HUDEP-2 (cell line): Measurements from ENCODE around the gene WDFY4.
"Not testable (repeated sequence)": the region's sequence is repeated elsewhere in the genome, so short reads cannot be mapped to it uniquely, and the experiment has no call there.

Source experiments
- DNase-seq, 76 experiments: peaks; one replicate each; lab custom pipeline; 2025; ENCODE audit not compliant: unreplicated experiment in 76 of 76; lab: John Stamatoyannopoulos, UW

WDFY4 gene, protein sequence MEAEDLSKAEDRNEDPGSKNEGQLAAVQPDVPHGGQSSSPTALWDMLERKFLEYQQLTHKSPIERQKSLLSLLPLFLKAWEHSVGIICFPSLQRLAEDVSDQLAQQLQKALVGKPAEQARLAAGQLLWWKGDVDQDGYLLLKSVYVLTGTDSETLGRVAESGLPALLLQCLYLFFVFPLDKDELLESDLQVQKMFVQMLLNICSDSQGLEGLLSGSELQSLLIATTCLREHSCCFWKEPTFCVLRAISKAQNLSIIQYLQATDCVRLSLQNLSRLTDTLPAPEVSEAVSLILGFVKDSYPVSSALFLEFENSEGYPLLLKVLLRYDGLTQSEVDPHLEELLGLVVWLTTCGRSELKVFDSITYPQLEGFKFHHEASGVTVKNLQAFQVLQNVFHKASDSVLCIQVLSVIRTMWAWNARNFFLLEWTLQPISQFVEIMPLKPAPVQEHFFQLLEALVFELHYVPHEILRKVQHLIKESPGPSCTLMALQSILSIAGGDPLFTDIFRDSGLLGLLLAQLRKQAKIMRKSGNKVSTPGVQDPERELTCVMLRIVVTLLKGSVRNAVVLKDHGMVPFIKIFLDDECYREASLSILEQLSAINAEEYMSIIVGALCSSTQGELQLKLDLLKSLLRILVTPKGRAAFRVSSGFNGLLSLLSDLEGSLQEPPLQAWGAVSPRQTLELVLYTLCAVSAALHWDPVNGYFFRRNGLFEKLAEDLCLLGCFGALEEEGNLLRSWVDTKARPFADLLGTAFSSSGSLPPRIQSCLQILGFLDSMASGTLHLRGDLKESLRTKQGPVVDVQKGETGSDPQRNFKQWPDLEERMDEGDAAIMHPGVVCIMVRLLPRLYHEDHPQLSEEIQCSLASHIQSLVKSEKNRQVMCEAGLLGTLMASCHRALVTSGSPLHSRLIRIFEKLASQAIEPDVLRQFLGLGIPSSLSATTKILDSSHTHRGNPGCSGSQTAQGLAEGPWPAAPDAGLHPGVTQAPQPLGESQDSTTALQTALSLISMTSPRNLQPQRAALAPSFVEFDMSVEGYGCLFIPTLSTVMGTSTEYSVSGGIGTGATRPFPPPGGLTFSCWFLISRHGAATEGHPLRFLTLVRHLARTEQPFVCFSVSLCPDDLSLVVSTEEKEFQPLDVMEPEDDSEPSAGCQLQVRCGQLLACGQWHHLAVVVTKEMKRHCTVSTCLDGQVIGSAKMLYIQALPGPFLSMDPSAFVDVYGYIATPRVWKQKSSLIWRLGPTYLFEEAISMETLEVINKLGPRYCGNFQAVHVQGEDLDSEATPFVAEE (N-terminal part only)

DNA sequence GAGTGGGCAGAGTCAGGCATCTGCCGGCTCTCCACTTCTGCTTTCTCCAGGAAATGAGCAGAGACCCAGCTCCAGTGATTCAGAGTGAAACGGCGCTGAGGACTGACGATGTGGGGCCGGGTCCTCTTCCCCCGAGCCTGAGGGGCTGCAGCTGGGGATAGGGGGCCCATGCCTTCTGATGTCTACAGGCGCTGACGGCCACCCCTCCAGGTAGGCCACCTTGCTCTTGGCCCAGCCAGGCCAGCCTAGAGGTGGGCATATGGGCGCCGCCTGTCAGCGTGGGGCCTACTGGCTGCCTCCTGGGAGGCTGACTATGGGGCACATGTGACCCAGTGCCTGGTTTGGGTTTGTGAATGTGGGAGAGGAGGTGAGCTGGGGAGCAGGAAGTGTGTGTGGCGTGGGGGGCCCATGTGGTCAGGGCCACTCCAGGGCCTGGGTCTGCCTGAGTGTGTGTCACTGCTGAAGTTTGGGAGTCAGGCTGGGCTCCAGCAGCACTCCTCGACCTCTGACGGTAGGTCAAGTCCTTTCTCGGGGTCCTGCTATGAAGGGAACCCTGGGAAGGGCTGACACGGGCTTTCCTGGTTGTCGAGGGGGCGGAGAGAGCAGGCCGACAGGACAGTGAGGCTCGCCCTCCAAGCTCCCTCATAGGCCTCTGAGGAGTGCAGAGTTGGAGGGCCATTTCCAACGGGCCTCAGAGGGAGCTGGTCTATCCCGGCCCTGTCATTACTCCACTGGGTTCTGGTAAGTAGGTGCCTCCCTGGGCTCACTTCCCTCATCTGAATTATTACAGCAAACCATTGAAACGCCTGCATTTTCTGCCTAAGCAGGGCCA, at the start of gene WDFY4:
WDFY4 (plus strand) TSS at position 82 of the 832 bp plus-strand sequence. CDS start 24,860 bp downstream, outside the sequence.
- no peak for DNase-seq

DNA sequence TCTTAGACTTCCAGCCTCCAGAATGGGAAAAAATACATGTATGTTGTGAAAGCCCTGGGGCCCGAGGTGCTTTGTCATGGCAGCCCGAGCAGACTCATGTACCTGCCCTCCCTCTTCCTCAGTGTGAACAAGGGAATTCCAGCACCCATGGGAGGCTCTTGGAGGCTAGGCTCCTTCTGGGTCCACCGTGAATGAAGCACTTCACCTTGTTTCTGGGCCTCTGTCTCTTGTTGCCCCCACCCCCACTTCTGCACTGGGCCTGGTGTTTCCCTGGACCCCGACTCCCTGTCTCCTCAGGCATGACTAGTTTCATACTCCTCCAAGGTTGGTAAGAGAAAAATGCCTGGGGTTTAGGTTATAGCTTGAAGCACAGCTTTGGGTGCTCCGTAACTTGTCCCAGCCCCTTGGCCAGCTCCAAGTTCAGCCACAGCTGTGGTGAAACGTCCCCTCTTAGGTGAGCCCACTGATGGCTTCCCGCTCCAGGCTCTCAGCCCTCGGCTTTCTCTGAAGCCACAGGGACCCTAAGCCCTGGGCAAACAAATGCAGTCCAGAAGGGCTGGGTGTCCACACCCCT, 49.6 kb upstream of the WDFY4 start:
- no peak for DNase-seq

DNA sequence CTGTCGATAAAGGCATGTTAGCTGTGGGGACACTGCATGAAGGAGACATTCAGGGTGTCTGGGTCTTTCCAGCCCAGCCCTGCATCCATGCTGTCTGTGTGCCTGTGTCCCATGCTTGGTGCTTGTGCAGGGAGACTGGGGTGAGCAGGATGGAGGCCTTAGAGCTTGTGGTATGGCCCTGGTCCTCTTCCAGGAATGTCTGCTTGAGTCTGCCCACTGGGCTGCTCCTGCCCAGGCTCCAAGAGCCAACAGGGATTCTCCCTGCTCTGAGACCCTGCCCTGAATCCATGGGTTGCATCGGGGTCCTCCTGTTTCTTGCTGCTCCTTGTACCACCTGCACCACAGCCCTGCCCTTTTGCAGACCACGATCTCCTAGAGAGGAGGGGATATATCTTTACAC, 48.4 kb upstream of the WDFY4 start:
- DNase-seq = no peak

DNA sequence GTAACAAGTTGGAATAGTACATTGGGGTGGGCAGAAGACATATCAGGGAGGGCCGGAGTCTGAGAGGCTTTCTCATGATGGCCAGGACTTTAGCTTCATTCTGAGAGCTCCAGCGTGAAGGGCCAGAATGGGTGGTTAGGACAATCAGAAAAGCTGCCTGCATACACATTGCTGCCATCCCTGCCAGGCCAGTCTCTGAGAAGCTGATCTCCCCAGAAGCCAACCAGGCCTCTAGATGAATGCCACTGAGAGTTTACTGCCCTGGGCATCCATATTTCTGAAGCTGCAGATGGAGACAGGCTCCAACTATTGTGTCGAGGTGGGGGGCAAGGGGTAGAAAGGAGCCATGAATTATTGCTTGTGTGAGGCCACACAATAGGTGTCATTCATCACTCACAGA, 47.8 kb upstream of the WDFY4 start:
- DNase-seq = no peak

DNA sequence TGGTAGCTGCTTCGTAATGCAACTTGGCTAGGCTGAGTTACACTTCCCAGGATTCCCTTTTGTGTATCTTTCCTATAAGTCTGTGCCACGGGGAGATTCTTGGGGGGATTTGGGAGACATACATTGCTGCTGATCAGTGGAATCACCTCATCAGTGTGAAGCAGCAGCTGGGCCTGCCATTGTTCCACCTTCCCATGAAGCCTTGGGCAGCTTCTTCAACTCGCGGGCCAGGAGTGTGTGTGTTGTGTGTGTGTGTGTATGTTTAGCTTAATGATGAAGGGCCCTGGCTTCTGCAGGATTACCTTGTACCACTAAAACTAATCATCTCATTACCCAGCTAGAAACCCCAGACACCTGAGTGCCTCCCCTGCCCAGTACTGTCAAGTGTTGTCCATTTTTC, 46.5 kb upstream of the WDFY4 start:
- no peak for DNase-seq

DNA sequence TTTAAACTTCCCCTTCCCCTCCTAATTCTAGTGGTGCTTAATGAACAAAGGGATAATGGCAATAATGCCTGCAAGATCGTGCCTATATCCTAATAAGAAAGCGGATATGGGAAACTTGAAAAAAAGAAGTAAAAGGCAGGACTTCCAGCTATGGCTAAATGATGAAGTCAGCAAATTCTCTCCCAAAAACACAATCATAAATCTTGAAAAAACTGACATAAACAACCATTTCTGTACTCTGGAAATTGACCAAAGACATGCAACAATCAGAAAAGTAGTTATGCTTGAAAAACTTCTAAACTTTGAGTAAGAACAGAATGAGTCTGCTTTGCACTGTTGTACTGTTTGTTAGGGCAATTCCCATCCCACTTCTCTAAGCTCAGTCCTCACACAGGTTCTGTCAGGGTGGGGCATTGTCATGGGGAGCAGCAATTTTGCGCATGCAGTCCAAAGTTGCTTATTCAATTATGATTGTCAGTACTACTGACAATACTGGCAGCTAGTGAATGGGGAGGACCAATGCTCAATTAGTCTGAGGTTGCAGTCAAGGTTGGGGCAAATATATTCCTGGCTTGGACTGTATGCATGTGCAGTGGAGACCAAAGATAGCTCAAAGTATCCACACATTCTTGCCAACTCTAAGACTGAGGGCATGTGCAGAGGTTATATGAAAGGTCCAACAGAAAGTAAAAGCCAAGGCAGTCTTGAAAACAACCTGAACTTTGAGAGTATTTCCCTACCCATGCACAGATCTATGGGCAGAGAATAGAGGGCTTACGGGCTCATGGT, 45.7 kb upstream of the WDFY4 start:
- DNase-seq = no peak

DNA sequence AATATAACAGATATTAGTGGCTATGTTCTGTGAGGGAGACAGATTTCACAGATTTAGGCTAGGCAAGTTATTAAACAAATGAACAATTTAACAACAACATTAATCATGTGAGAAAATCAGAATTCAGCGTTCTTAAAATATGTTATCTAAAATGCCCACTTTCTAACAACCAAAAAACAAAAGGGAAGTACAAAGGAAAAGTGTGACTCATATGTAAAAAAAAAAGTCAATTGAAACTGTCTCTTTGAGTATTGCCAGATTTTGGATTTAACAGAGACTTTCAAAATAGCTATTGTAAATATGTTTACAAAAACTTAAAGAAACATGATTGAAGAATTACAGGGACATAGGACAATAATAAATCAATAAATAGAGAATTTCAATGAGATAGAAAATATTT, 45.0 kb upstream of the WDFY4 start:
- DNase-seq = no peak

DNA sequence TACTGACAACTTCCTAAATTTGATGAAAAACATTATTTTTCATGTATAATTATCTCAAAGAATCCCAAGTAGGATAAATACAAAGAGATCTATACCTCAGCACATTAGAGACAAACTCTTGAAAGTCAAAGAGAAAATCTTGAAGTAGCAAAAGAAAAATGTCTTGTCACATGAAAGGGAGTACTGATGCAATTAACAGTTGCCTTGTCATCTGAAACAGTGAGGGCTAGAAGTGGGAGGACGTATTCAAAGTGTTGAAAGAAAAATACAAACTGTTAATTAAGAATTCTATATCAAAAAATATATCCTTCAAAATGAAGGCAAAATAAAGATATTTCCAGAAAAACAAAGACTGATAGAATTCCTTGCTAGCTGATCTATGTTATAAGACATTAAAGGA, 44.3 kb upstream of the WDFY4 start:
- no peak for DNase-seq

DNA sequence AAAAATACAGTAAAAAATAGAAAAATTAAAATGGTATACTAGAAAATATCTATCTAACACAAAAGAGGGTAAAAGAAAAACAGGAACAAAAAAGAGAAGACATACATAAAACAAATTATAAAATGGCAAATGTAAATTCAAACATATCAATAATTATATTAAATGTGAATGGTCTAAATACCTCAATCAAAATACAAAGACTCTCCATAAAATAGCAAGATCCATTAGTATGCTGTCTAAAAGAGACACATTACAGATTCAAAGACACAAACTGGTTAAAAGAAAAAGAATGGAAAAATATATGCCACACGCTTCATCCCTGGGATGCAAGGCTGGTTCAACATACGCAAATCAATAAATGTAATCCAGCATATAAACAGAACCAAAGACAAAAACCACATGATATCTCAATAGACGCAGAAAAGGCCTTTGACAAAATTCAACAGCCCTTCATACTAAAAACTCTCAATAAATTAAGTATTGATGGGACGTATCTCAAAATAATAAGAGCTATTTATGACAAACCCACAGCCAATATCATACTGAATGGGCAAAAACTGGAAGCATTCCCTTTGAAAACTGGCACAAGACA, 43.5 kb upstream of the WDFY4 start:
- not testable (repeated sequence) for DNase-seq

DNA sequence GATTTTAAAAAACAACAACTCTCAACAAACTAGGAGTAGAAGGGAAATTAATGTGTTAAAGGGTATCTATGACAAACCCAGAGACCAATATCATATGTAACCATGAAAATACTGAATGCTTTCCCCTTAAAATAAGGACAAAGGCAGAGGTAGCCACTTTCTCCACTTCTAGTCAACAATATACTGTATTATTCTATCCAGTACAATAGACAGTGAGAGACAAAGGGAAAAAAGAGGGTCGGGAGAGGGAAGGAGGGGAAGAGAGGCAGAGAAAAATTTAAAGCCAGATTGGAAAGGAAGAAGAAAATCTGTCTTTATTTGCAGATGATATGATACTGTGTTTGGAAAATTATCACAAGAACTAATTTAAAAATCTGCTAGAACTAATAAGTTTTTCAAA, 39.1 kb upstream of the WDFY4 start:
- DNase-seq = no peak

DNA sequence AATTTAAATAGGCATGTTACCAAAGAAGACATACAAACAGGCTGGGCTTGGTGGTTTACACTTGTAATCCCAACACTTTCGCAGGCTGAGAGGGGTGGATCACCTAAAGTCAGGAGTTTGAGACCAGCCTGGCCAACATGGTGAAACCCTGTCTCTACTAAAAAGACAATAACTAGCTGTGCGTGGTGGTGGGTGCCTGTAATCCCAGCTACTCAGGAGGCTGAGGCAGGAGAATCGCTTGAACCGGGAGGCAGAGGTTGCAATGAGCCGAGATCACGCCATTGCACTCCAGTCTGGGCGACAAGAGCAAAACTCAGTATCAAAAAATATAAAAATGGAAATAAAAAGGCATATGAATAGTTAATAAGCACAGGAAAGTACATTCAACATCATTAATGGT, 37.6 kb upstream of the WDFY4 start:
- not testable (repeated sequence) for DNase-seq

DNA sequence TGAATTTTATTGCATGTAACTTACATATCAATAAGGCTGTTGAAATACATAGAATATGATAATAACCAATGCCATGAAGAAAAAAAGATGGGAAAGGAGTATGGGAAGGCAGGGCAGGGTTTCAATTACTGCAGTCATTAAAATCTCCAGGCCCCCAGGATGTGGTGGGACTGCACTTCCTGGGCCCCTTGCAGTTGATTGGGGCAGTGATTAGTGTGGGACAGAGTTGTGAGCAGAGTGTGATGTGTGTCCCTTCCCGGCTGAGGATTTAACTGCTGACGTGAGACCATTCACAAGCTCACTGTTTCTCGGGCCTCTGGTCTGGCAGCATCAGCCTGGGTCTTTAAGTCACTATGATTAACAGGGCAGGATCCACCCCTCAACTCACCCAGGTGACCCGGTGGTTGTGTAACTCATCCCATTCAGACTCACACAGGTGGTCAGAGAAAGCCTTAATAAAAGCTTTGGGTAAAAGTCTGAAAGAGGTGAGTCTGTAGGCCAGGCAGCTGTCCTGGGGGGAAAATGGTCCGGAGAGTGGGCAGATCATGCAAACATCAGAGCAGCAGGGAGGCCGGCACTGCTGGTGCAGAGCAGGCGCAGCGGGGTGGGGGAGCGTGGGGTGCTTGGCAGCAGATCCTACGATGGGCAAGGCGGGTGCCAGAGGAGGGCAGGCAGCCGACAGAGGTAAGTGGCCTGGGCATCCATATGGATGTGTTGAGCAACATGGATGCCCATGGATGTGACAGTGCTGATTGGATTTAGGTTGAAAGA, 36.3 kb upstream of the WDFY4 start:
- DNase-seq = no peak

DNA sequence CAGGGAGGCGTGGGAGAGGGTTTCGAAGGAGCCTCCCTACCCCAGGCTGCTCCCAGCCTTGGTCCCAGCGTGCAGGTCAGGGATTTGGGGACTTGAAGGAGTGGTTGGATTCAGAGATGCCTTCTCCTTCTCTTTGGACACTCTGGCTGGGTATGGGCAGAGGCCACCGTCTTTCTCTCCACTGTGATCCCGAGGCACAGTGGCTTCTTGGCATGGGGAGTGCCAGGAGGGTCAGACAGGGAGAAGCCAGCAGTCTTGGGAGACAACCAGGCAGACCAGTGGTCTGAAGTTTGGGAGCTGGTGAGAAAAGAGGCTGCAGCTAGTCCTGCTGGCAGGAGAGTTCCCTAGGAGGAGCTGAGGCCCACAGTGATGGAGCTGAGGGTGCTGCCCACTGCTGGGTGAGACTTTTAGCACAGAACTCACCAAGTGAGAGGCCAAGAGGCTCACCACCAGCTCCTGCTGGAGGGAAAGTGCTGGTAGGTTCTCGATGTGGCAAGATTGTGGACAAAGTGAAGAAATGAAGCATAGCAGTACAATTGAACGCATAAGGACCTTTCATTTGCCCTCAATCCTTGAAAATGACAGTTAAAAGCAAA, 35.2 kb upstream of the WDFY4 start:
- DNase-seq = no peak

DNA sequence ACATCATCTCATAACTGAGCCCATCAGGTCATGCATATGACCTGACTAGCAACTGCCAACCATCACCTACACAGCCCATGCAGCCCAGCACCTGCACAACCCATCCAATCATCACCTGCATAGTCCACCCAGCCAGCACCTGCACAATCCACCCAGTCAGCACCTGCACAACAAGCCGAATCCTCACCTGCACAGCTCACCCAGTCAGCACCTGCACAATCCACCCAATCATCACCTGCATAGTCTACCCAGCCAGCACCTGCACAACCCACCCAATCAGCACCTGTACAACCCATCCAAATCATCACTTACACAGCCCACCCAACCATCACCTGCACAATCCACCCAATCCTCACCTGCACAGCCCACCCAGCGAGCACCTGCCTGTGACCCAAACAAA, 33.4 kb upstream of the WDFY4 start:
- DNase-seq = no peak

DNA sequence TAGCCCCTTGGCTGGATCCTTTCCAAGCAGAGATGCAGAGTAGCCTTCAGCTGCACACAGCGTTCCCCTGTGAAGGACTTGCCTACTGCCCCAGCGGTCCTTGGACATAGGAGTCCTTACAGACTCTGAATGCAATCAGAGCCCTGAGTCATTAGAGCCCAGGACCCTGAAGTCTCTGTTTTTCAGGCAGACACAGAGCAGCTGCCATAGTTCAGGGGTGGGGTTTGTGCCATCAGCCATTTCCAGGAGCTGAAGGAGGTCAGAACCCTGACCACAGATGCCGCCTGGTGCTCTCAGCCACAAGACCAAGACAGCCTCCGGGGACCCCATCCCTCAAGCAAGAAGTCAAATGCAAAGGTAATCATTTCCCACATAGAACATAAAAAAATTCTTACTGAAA, 32.8 kb upstream of the WDFY4 start:
- no peak for DNase-seq

DNA sequence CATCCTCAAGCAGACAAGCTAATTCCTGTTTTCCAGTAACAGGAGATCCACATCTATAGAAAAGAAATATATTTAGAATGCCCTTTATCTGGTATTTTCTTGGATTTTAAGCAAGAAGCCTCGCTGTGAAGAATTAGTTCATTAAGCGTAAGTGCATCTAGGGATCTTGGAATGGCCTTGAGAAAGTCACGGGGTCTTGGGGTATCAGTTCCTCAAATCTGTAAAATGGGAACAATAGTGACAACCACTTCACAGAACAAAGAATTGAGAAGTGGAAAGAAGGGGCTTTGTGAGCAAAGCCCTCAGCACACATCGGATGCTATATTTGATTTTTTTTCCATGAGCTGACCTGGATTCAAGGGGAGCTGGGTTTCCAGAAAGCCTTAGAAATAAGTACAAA, 32.3 kb upstream of the WDFY4 start:
- no peak for DNase-seq

DNA sequence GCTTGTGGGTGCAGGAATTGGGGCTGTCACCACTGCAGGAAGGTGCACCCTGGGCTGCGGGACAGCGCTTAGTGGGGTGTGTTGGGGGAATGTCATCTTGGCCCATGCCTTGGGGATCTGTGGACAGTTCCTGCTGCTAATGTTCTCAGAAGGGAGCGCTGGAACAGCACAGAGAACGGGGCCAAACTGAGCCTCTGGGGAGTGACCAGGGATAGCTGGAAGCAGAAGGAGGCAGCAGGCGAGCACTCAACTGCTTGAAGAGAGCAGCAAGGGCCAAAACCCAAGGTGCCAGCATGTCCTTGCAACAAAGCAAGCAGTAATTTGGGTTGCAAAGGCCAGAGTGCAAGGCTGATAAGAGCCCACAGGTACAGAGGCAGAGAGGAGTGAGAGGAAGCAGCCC, 31.3 kb upstream of the WDFY4 start:
- no peak for DNase-seq
